GM12892 (cell line): Measurements from ENCODE around the gene KYNU.

ENCODE experiments used
- DNase-seq: peaks from one replicate; pipeline ENCODE4 v3.0.0; 2011; ENCODE audit not compliant: insufficient read length
- FAIRE-seq: peaks from 2 replicates; lab custom pipeline; 2011; peaks lifted over from hg19 to GRCh38; lab: Jason Lieb, UNC
- POLR2A ChIP-seq: IDR thresholded peaks from 2 replicates; pipeline ENCODE4 v1.6.1; 2011; ENCODE audit warnings: low read depth, low read length, control low read depth
- POLR2AphosphoS5 ChIP-seq: IDR thresholded peaks from 2 replicates; pipeline ENCODE4 v1.6.1; 2011; ENCODE audit warnings: low read depth, low read length, control low read depth
- TAF1 ChIP-seq: IDR thresholded peaks from 2 replicates; pipeline ENCODE4 v1.6.1; 2011; ENCODE audit warnings: low read depth, mild to moderate bottlenecking, control low read depth, low read length, borderline replicate concordance

Gene KYNU

GRCh38 chr2:142981069-142981378 is 103.6 kb downstream of the KYNU start:
- DNase-seq (no peak), FAIRE-seq (no peak)
- TF ChIP-seq POLR2AphosphoS5 (no peak), TAF1 (no peak), POLR2A (no peak)

DNA sequence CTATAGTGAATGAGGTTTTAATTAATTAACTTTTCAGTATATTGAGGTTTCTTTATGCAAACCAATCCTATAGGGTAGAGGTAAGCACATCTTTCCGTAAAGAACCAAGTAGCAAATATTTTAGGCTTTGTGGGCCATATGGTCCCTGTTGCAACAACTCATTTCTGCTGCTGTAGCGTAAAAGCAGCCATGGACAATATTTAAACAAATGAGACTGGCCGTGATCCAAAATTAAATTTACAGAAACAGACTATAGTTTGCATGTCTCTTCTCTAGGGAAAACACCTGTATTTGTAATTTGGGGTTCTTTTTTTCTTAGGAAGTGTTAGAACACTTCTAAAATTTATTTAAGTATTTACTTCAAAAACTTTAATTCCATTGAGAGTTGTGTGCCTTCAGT is 104.3 kb downstream of the KYNU start:
- FAIRE-seq = no peak
- no peak for TF ChIP-seq POLR2AphosphoS5
- no peak for TF ChIP-seq POLR2A
- DNase-seq = no peak

DNA sequence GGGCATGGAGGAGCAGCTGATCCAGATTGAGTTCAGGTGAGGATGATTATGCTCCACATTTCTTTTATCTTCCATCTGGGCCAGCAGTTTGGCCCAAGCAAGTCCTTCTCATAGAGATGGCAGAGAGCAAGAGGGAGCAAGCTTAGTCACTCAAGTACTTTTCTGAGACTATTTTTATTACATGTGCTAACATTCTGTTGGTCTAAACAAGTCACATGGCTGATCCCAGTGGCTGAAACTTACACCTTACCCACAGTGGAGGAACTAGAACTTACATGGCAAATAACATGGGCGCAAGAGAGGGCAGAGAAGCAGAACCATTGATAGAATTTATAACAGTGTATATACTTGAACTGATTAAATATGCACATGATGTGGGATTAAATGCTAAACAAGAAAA is 105.7 kb downstream of the KYNU start:
- DNase-seq = no peak
- no peak for TF ChIP-seq POLR2AphosphoS5
- no peak for TF ChIP-seq TAF1
- TF ChIP-seq POLR2A = no peak
- peak; percentile 60 for FAIRE-seq

- DNase-seq (no peak), FAIRE-seq (no peak)
- no peak for TF ChIP-seq POLR2A
Observed at GRCh38 chr2:142984657-142985056, 107.2 kb downstream of the KYNU start.

- TF ChIP-seq POLR2A = no peak
- TF ChIP-seq TAF1 = no peak
- TF ChIP-seq POLR2AphosphoS5 = no peak
- DNase-seq = no peak
- FAIRE-seq = no peak
Observed at GRCh38 chr2:142987044-142987443, 109.6 kb downstream of the KYNU start.

GRCh38 chr2:142989273-142990204 is 112.1 kb downstream of the KYNU start:
- DNase-seq (no peak), FAIRE-seq (peak; percentile 77)
- TF ChIP-seq POLR2A (no peak), TAF1 (no peak), POLR2AphosphoS5 (no peak)

DNA sequence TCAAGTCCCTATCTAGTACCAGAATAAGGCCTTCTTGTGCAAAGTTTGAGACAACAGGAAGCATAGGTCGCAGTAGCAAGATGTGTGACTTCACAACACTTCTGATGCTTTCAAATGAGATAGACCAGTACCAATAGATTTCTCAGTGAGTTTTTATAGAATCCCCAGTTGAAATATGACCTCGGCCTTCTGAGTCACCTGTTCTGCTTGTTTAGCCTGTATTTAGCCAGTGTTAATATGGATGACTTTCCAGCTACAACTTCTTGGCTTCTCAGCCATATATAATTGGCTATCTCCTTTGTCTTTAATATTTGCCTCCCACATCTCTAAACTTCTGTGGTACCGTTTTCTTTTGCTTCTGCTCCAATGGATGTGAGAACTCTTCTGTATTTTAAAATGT is 113.8 kb downstream of the KYNU start:
- FAIRE-seq (no peak), DNase-seq (no peak)
- TF ChIP-seq POLR2AphosphoS5 (no peak), POLR2A (no peak), TAF1 (no peak)

DNA sequence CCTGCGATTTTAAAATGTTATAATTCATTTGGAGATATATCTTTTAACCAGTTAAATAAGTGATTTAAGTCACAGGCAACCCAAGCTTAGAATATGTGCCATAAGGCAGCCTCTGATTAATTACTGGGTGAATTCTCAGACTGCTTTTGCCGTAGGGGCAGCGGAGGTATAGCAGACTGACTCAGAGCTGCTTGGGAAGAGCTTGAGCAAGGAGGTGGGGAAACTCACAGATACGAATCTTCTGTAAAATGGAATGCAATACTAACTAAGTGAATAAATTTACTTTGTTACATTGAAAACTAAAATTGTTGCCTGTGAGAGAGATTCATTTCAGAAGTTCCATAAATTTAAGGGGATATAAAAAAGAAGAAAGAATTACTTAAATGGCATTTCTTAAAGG is 115.4 kb downstream of the KYNU start:
- TF ChIP-seq POLR2A (no peak), POLR2AphosphoS5 (no peak)
- FAIRE-seq = no peak
- DNase-seq = no peak

GRCh38 chr2:142993771-142994170 is 116.3 kb downstream of the KYNU start:
- DNase-seq (no peak), FAIRE-seq (no peak)
- TF ChIP-seq POLR2A = no peak
- TF ChIP-seq POLR2AphosphoS5 = no peak
- no peak for TF ChIP-seq TAF1

DNA sequence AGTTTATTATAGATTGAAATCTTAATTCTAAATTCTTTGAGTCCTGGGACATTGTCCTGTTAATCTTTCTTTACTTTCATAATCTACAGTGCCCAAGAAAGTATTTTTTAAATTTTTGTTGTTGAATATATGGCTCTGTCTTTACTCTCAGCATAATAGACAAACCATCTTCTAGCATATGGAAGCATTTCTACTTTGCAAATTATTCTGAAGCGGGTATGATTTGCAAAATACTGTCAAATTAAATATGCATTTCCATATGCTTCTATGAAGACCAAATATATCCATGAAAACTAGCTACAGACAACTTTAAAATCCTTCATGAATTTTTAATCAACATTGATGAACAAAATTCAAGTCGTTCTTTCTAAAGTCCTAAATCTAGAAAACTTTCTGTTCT is 117.2 kb downstream of the KYNU start:
- TF ChIP-seq TAF1 (no peak), POLR2A (no peak), POLR2AphosphoS5 (no peak)
- no peak for DNase-seq
- FAIRE-seq = no peak

DNA sequence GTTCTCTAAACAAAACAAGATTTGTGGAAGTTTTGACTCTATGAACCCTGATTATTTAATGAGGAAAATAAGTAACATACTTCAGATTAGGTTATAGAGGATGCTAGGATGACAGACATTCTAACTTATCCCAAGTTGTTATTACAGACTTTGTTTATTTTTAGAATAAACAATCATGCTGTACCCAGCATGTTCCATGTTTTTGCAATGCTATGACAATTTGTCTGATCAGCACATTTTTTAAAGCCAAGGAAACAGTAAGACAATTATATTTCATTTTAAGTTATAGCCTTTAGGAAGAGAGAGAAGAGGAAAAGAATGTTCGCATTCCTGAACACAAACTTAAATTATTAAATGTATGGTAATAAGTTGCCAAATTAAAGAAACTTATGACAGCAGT is 119.8 kb downstream of the KYNU start:
- TF ChIP-seq POLR2AphosphoS5 (no peak), TAF1 (no peak), POLR2A (no peak)
- DNase-seq (no peak), FAIRE-seq (no peak)

GRCh38 chr2:143000599-143000998 is 123.1 kb downstream of the KYNU start:
- FAIRE-seq (no peak), DNase-seq (no peak)
- TF ChIP-seq TAF1 = no peak
- TF ChIP-seq POLR2A = no peak
- no peak for TF ChIP-seq POLR2AphosphoS5

DNA sequence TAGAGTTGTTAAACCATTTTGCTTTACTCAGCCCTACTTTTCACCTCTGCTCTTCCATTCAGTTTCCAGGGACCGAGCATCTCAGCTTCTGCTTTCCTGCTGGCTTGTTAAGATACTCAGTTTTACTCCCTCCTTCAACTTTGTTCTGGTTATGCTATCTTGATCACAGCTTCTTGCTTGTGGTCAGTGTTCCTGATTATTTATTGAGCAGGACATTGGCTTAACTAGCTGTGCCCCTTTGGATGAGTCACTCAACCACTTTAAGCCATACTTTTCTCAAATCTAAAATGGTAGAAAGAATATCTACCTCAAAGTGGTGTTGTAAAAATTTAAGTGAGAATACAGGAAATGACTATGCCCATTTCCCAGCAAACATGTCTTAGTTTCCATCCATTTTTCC is 124.0 kb downstream of the KYNU start:
- no peak for FAIRE-seq
- DNase-seq = no peak
- TF ChIP-seq TAF1 (no peak), POLR2AphosphoS5 (no peak), POLR2A (no peak)
